Ammon's horn (tissue), 1 donor: ENCODE results near the gene TFAP2A.

Source experiments
- DNase-seq: peaks from one replicate; pipeline ENCODE4 v3.0.0-alpha.2; 2016; ENCODE audit warnings: low spot score

Gene TFAP2A

GRCh38 chr6:10382728-10383330, 32.0 kb downstream of the TFAP2A start:
- DNase-seq: no peak

DNA sequence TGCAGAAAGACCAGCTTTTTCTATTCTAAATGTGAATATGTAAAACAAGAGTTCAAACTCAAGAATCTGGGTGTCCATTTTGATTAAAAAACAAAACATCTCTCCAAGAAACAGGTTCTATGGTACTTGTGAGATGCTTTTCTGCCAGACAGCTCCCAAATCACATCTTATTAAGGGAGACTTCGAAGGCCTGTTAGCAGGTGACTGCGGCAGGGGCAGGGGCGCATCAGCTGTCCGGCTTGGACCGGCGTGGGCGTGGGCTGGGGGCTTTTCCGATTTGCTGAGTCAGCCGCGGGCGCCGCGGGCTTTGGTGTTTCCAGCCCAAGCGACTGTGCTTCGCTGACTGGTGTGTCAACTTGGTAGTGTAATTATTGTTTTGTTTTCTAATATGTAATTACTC, 32.6 kb downstream of the TFAP2A start:
- DNase-seq: no peak

- no peak for DNase-seq
Observed at GRCh38 chr6:10381830-10382208, 33.1 kb downstream of the TFAP2A start.

- no peak for DNase-seq
Observed at GRCh38 chr6:10381133-10381829, 33.6 kb downstream of the TFAP2A start.

DNA sequence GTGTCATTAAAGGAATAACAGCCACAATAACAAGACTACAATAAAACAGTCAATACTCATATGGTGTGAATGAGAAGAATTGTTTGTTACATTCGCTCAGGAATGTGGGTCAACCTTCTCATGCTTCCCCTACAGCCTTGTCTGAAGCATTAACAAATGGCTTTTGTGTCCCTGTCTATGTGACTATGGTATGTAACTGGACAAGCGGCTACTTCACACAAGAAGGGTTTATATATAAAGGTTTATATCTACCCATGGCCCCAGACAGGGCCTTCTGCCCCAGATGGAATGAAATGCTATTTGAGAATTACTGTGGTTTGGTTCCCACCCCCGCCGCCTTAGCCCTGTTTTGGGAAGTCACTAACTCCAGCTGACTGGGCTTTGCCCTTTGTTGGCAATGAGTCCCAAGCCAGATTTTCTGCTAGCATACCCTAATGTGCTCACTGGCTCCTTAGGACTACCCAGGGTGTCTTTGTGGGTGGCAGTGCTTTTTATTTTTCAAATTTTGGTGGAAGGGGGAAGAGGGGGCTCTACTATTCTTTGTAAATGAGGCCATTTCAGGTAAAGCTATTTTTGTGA, 39.4 kb downstream of the TFAP2A start:
- DNase-seq: no peak

DNA sequence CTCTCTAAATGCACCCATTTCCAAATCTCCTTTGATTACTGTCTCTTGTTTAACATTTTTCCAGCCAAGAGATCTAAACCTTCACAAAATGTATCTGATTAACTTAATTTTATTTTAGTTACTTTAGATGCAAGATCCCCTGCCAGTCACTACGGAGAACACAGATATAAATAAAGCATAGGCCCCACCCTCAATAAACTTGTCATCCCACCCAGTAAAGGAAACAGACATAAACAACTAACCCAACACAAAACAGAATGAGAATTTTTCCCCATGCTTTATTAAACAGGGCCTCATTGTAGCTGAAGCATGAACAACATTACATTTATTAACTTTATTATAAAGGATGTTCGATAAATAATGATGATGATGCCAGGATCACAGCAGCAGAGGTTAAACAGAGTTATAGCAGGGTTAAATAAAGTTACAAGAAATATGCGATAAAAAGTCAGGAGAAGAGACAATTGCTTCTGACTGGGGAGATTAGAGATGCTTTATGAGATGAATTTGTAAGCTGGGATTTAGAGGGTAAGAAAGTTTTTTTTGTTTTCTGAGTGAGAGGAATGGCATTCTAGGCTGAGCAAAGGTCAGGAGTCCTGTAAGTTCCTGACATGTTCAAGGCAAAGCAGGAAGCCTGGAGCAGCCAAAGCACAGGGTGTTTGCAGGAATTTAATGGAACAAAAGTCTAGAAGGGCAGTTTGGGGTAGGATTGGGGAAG, 41.1 kb downstream of the TFAP2A start:
- DNase-seq: no peak

DNA sequence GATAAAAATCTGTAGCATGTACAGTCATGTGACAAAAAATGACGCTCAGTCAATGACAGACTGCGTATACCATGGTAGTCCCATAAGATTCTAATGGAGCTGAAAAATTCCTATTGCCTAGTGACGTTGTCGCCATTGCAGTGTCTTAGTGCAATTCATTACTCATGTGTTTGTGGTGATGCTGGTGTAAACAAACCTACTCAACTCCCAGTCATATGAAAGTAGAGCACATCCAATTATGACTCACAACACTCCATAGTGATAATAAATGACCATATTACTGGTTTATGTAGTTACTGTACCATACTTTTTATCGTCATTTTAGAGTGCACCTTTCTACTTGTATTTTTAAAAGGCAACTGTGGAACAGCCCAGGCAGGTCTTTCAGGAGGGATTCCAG, 45.0 kb downstream of the TFAP2A start:
- no peak for DNase-seq

DNA sequence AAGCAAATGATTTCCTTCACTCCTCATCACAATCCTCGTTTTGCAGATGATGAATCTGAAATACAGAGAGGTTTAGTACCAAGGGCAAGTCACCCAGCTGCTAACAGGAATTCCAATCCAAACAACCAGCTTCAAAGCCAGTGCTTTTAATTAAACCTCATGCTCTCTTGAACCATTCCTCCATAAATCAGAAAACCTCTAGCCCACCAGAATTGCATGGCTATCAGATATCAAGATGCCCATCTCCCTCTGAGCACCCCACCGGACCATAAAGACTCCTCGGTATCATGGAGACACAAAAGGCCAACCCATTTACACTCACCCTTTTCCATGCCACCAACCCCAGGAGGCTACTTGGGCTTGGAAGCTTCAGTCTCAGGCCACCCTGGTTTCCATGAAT, 46.0 kb downstream of the TFAP2A start:
- DNase-seq: no peak

DNA sequence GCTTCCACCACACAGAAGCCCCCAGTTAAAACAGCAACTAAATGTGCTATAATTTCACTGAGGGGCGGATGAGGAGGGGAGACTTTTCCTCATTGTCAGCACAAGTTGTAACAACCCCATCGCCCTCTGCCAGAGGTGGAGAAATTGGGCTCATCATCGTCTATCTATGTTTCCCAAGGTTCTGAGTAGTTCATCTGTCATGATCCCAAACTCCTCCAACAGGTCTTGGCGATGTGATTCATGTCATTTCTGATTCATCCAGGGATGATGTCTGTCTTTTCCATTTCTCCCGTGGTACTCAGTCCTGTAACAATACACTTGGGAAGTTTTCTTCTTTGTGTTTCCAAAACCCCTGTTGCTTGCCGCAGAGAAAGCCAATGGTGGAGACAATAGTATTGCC, 51.0 kb downstream of the TFAP2A start:
- DNase-seq: no peak

DNA sequence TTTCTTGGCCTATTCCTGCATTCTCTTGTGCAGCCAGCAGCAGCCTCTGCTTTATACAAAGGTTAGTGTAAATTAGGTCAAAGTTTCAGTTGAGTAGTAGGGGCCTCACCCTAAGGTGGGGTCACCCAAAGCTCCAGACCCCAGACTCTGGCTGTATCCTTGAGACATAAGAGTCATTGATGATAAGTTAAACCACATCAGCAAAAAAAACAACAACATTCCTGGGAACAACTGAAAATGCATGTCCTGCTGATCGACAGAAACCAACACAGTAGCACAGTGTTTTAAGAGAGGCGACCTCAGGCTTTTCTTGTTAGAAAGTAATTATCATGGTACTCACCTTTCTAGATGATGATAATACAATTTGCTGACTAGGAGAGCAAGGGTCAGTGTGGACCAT, 52.6 kb downstream of the TFAP2A start:
- DNase-seq: no peak

DNA sequence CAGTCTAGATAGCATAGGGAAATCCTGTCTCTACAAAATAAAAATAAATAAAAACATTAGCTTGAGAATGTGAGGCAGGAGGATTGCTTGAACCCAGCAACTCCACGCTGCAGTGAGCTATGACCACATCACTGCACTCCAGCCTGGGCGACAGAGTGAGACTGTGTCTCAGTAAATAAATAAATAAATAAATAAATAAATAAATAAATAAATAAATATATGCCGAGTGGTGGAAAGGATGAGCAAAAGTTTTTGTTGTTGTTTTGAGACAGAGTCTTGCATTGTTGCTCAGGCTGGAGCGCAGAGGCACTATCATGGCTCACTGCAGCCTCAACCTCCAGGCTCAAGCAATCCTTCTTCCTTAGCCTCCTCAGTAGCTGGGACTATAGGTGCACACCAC, 53.4 kb downstream of the TFAP2A start:
- no peak for DNase-seq

DNA sequence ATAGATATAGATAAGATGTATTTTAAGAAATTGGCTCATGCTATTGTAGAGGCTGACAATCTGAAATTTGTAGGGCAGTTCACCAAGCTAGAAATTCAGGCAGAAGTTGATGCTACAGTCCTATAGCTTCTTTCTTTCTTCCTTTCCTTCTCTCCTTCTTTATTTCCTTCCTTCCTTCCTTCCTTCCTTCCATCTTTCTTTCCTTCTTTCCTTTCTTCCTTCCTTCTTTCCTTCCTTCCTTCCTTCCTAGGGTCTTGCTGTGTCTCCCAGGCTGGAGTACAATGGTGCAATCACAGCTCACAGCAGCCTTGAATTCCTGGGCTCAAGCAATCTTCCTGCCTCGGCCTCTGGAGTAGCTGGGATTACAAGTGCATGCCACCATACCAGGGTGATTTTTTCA, 55.3 kb downstream of the TFAP2A start:
- DNase-seq: no peak

- DNase-seq: no peak
Observed at GRCh38 chr6:10355115-10355702, 59.7 kb downstream of the TFAP2A start.

DNA sequence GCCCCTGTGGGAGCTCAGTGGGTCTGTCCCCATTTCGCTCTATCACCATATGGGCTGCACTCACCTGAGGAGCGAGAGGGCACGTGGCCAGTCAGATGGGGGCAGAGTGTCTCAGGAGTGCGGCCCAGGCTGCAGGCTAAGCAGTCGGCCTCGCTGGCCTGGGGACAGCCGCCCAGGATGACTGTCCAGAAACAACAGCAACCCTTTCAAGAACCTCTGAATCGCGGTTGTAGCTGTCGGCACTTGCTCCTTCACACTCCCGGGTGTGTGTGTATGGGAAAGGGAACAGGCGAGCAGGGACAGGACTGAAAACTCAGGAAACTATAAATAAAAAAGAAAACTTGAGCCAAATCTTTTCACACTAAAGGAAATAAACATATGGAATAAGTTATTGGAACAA, 63.1 kb downstream of the TFAP2A start:
- DNase-seq: no peak

DNA sequence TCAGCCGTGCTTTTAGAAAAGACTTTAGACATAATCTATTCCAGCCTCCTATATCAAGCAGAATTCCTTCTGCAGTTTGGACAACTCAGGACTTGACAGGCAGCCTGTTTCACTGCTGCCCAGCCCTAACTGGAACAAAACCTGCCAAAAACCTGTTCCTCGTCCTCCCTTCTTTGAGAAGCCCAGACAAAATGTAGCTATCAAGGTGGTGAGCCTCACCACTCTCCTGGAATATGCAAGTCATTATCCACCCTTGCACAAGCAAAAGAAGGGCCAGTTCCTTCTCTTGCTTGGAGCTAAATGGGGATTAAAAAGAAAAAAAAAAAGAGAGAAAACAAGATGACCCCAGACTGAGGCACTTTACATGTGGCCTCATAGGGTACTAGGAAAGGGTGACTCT, 64.2 kb downstream of the TFAP2A start:
- no peak for DNase-seq

DNA sequence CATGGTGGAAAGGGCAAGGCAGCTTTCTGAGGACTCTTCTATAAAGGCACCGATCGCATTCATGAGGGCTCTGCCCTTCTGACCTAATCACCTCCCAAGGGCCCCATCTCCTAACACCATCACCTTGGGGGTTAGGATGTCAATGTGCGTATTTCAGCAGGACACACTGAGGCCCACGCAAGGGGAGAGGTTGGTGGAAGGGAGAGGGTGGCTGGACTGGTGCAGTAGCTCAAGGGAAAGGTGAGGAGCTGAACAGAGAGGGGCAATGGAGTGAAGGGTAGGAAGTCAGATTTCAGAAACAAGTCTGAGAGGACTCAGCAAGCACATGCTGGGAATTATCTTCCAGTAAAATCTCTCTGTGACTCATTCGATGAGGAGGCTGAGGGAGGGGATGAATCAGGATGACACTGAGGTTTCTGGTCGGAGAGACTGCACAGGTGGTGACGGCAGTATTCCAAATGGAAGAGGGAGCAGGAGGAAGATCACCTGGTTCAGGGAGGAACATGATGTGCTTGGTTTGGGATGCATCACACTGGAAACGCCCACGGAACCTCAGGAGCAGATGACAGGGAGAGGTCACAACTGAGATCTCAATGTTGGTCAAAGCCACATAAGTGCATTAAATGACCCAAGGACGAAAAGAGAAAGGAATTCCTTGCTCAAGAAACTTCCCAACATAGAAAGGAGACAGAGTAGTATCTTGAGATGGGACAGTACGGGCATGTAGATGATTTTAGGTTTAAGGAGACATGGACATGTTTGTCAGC, 67.1 kb downstream of the TFAP2A start:
- no peak for DNase-seq
